Breast epithelium (tissue), 4 donors: ENCODE measurements around the gene HSDL1. TPM values are rescaled to one million over a fixed set of nuclear protein-coding genes. Genes with fewer than 3 reads are reported as not detected.
A peak's percentile ranks its signal among the peaks of the same experiment; 100 is the strongest.

Experiments
- DNase-seq, 2 donors: peaks; one replicate each; pipeline ENCODE4 v3.0.0-alpha.2; 2019; ENCODE audit warnings: low spot score in 2 of 2
- H3K27ac ChIP-seq, 2 donors: fragments of 200-600 bp; sonication (generic) in 1 of 2; one replicate each; pipeline ENCODE4 v1.5.1; 2016 to 2019; ENCODE audit warnings: mild to moderate bottlenecking in 1 of 2
- H3K27me3 ChIP-seq, 2 donors: fragments of 200-600 bp; sonication (generic) in 1 of 2; one replicate each; pipeline versions ENCODE4 v1.5.1 to v1.6.0; 2017 to 2019; ENCODE audit warnings: control low read depth in 1 of 2, mild to moderate bottlenecking in 1 of 2
- H3K36me3 ChIP-seq: fragments of 200-600 bp; one replicate; pipeline ENCODE4 v1.5.1; 2019
- H3K4me1 ChIP-seq, 2 donors: fragments of 200-600 bp; sonication (generic); one replicate each; pipeline ENCODE4 v1.5.1; 2016 to 2019; ENCODE audit warnings: control low read depth in 1 of 2
- H3K4me3 ChIP-seq, 3 donors: fragments of 200-600 bp; sonication (generic); 1 replicate in 2 of 3; 2 replicates in 1 of 3; pipeline ENCODE4 v1.5.1; 2016 to 2019; ENCODE audit warnings: mild to moderate bottlenecking in 3 of 3, moderate library complexity in 2 of 3
- H3K9me3 ChIP-seq, 2 donors: fragments of 200-600 bp; sonication (generic) in 1 of 2; one replicate each; pipeline ENCODE4 v1.5.1; 2016 to 2019; ENCODE audit warnings: control low read depth in 1 of 2
- CTCF ChIP-seq, 3 donors: fragments of 450-650 bp; IDR thresholded peaks; one replicate each; pipeline ENCODE4 v1.5.1; 2016 to 2017; ENCODE audit warnings: antibody characterized with exemption in 3 of 3, mild to moderate bottlenecking in 3 of 3, moderate library complexity in 3 of 3
- POLR2A ChIP-seq: fragments of 450-650 bp; IDR thresholded peaks from one replicate; pipeline ENCODE4 v1.6.1; 2016; ENCODE audit warnings: antibody characterized with exemption, mild to moderate bottlenecking, moderate library complexity
- POLR2AphosphoS5 ChIP-seq, 3 donors: sonication (generic); formaldehyde crosslinking; IDR thresholded peaks; one replicate each; pipeline ENCODE4 v1.6.1; 2017; ENCODE audit warnings: antibody characterized with exemption in 3 of 3
- intact Hi-C: fragments of 100-400 bp; cut with DNase I; formaldehyde crosslinking; loops from one replicate; pipeline ENCODE4 v1.15.1; 2023; ENCODE audit warnings: low total_unique reads
- total RNA-seq, 3 donors: library from RNA; depleted of rRNA; stranded (reverse); fragments of >200 nt; gene quantifications; one replicate each; pipeline ENCODE4 v1.1.0, GENCODE V29; 2016

Gene HSDL1
- total RNA-seq = 10 to 100 TPM; 17.0 to 25.8 (median 21.0) TPM

GRCh38 chr16:84144859-84145639 is at the start of gene HSDL1, which contains the start of gene DNAAF1:
Gene HSDL1, minus strand, starts transcription at chr16:84145177. Its CDS starts 13,856 bp downstream, at chr16:84131321.
Gene DNAAF1, plus strand, starts transcription at chr16:84145308. Its CDS starts 133 bp downstream, at chr16:84145441.
- peak within 1 kb of the TSS; percentile 89 to 98 (median 95) for H3K4me3 ChIP-seq
- intact Hi-C loops = no loop called here
- peak within 1 kb of the TSS; percentile 83 to 86 for H3K27ac ChIP-seq
- no peaks in the 10 kb centered on the region for H3K4me1 ChIP-seq
- peak; percentile 81 to 88 for DNase-seq
- TF ChIP-seq POLR2AphosphoS5 (IDR thresholded peaks at IDR 0.05) = peak in 1 of 3 donors; percentile 19
- no peak for TF ChIP-seq CTCF (IDR thresholded peaks at IDR 0.05)
- no peaks in the 10 kb centered on the region for H3K9me3 ChIP-seq
- H3K36me3 ChIP-seq = no peaks in the 10 kb centered on the region
- no peaks in the 10 kb centered on the region for H3K27me3 ChIP-seq

GRCh38 chr16:84194018-84194417 is 49.0 kb upstream of the HSDL1 start:
- H3K4me1 ChIP-seq = no peaks in the 10 kb centered on the region
- no peaks in the 10 kb centered on the region for H3K9me3 ChIP-seq
- no peak overlapping the region for H3K27ac ChIP-seq
- no peaks in the 10 kb centered on the region for H3K27me3 ChIP-seq
- no peaks in the 10 kb centered on the region for H3K36me3 ChIP-seq
- TF ChIP-seq CTCF (IDR thresholded peaks at IDR 0.05) = no peak
- TF ChIP-seq POLR2AphosphoS5 (IDR thresholded peaks at IDR 0.05) = no peak
- no peak for TF ChIP-seq POLR2A
- intact Hi-C loops = no loop called here
- peak overlapping the region in 1 of 3 donors; percentile 31 for H3K4me3 ChIP-seq
- no peak for DNase-seq

GRCh38 chr16:84193480-84193879 is 48.5 kb upstream of the HSDL1 start:
- no peaks in the 10 kb centered on the region for H3K9me3 ChIP-seq
- DNase-seq = no peak
- TF ChIP-seq CTCF (IDR thresholded peaks at IDR 0.05) (no peak), POLR2A (no peak), POLR2AphosphoS5 (IDR thresholded peaks at IDR 0.05) (no peak)
- intact Hi-C loops = no loop called here
- no peak overlapping the region for H3K4me3 ChIP-seq
- H3K27me3 ChIP-seq = no peaks in the 10 kb centered on the region
- no peaks in the 10 kb centered on the region for H3K36me3 ChIP-seq
- H3K27ac ChIP-seq = no peak overlapping the region
- H3K4me1 ChIP-seq = no peaks in the 10 kb centered on the region

- intact Hi-C loops = no loop called here
- TF ChIP-seq CTCF (IDR thresholded peaks at IDR 0.05) (no peak), POLR2AphosphoS5 (IDR thresholded peaks at IDR 0.05) (no peak), POLR2A (no peak)
Observed at GRCh38 chr16:84191466-84191865, 46.5 kb upstream of the HSDL1 start.

GRCh38 chr16:84190731-84191388 is 45.9 kb upstream of the HSDL1 start, which contains the start of gene ADAD2:
Gene ADAD2, plus strand, starts transcription at chr16:84191157. Its CDS starts 74 bp downstream, at chr16:84191231.
- H3K4me3 ChIP-seq = no peak within 1 kb of the TSS
- no peak within 1 kb of the TSS for H3K27ac ChIP-seq
- no peaks in the 10 kb centered on the region for H3K27me3 ChIP-seq
- no peaks in the 10 kb centered on the region for H3K36me3 ChIP-seq
- DNase-seq = no peak
- H3K4me1 ChIP-seq = peaks cover 0 to 2% of the 10 kb centered on the region in 2 donors
- no peaks in the 10 kb centered on the region for H3K9me3 ChIP-seq
- intact Hi-C loops = no loop called here
- TF ChIP-seq POLR2A (no peak), POLR2AphosphoS5 (IDR thresholded peaks at IDR 0.05) (no peak), CTCF (IDR thresholded peaks at IDR 0.05) (no peak)

More at GRCh38 chr16:84191466-84191865, 46.5 kb upstream of the HSDL1 start:
- Histone ChIP-seq H3K4me1 (no peaks in the 10 kb centered on the region), H3K4me3 (no peak overlapping the region), H3K27me3 (no peaks in the 10 kb centered on the region), H3K27ac (no peak overlapping the region), H3K9me3 (no peaks in the 10 kb centered on the region), H3K36me3 (no peaks in the 10 kb centered on the region)
- DNase-seq = no peak
